Activated B cell treated with CpG ODN at 0.5 μM for 24 hours (primary cell): ENCODE results near the gene CENATAC. TPM values are rescaled to one million over a fixed set of nuclear protein-coding genes. Genes with fewer than 3 reads are reported as not detected.

Experiments
- ATAC-seq: fragments of 200-7000 bp; cut with Tn5 transposase; one replicate; pipeline ENCODE4 v1.10.0; 2021; ENCODE audit warnings: low read depth, mild to moderate bottlenecking, moderate library complexity
- CTCF ChIA-PET: fragments of 350-600 bp; sonication (Branson Sonifier 250); formaldehyde crosslinking; loops from one replicate; lab custom pipeline; 2021; ENCODE audit warnings: antibody characterized with exemption; lab: Charles Lee
- POLR2A ChIA-PET: fragments of 350-600 bp; sonication (Branson Sonifier 250); formaldehyde crosslinking; loops from one replicate; lab custom pipeline; 2021; ENCODE audit warnings: antibody characterized with exemption; lab: Charles Lee
- DNase-seq: peaks from one replicate; pipeline ENCODE4 v3.0.0; 2022
- H3K27ac Mint-ChIP-seq: one replicate; pipeline ENCODE4 v1.8.0; 2020; ENCODE audit warnings: mixed read lengths
- H3K27me3 Mint-ChIP-seq: one replicate; pipeline ENCODE4 v1.8.0; 2021; ENCODE audit warnings: mixed read lengths
- H3K36me3 Mint-ChIP-seq: one replicate; pipeline ENCODE4 v1.8.0; 2021; ENCODE audit warnings: low read depth, mixed read lengths
- H3K4me1 Mint-ChIP-seq: one replicate; pipeline ENCODE4 v1.8.0; 2021; ENCODE audit warnings: mixed read lengths
- H3K4me3 Mint-ChIP-seq: one replicate; pipeline ENCODE4 v1.8.0; 2020; ENCODE audit warnings: mild to moderate bottlenecking, mixed read lengths
- H3K9me3 Mint-ChIP-seq: one replicate; pipeline ENCODE4 v1.8.0; 2020; ENCODE audit warnings: mixed read lengths
- intact Hi-C: fragments of 100-400 bp; cut with micrococcal nuclease; formaldehyde crosslinking; loops from one replicate; pipeline ENCODE4 v1.15.1; 2024
- total RNA-seq: library from RNA; stranded (reverse); gene quantifications from 2 replicates; pipeline ENCODE4 v1.2.3, GENCODE V29; 2022
- TF ChIP-seq, protein P1 (sequence below): fragments of 200-600 bp; IDR thresholded peaks from one replicate; pipeline ENCODE4 v1.8.0; 2022; ENCODE audit warnings: antibody characterized with exemption, mild to moderate bottlenecking

The CENATAC gene
- total RNA-seq, 1 donor from 2014 or later = 85.7 TPM

- CTCF ChIA-PET = no interaction called here
- Mint-ChIP-seq H3K27ac (no peak overlapping the region), H3K36me3 (peaks cover 27% of the 10 kb centered on the region), H3K9me3 (no peaks in the 10 kb centered on the region), H3K27me3 (no peaks in the 10 kb centered on the region), H3K4me3 (no peak overlapping the region), H3K4me1 (peaks cover 15% of the 10 kb centered on the region)
- TF ChIP-seq, protein P1, sequence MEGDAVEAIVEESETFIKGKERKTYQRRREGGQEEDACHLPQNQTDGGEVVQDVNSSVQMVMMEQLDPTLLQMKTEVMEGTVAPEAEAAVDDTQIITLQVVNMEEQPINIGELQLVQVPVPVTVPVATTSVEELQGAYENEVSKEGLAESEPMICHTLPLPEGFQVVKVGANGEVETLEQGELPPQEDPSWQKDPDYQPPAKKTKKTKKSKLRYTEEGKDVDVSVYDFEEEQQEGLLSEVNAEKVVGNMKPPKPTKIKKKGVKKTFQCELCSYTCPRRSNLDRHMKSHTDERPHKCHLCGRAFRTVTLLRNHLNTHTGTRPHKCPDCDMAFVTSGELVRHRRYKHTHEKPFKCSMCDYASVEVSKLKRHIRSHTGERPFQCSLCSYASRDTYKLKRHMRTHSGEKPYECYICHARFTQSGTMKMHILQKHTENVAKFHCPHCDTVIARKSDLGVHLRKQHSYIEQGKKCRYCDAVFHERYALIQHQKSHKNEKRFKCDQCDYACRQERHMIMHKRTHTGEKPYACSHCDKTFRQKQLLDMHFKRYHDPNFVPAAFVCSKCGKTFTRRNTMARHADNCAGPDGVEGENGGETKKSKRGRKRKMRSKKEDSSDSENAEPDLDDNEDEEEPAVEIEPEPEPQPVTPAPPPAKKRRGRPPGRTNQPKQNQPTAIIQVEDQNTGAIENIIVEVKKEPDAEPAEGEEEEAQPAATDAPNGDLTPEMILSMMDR = no peak
- POLR2A ChIA-PET = interaction anchor here (2.7 kb wide), 1 partner anchor 10 kb away, joined by 10 read pairs; the partner anchor contains the start of genes RPS25 and TRAPPC4
- ATAC-seq (no peak), DNase-seq (no peak)
- intact Hi-C loops = no loop called here
These were observed 31.1 kb downstream of the CENATAC start for GRCh38 chr11:119029069-119029339.

GRCh38 chr11:119029340-119030028 lies 31.5 kb downstream of the CENATAC start:
- Mint-ChIP-seq H3K36me3 (peaks cover 22% of the 10 kb centered on the region), H3K4me1 (peaks cover 15% of the 10 kb centered on the region), H3K27ac (peak overlapping the region; percentile 0), H3K9me3 (no peaks in the 10 kb centered on the region), H3K27me3 (no peaks in the 10 kb centered on the region), H3K4me3 (peak overlapping the region; percentile 85)
- DNase-seq (no peak), ATAC-seq (no peak)
- intact Hi-C loops = loop anchor here (1.0 to 2.0 kb wide), 11 partner anchors 11 to 339 kb away; partner anchors contain the start of genes CENATAC, HINFP, HYOU1 and RPS25
- ChIA-PET POLR2A (interaction anchor here (1.0 to 2.7 kb wide), 5 partner anchors 11 to 55 kb away, joined by 3 to 21 read pairs (median 5); partner anchors contain the start of genes HMBS, RPS25, TRAPPC4 and VPS11), CTCF (no interaction called here)
- TF ChIP-seq, protein P1 = no peak

- intact Hi-C loops = loop anchor here (1.0 to 2.0 kb wide), 11 partner anchors 12 to 339 kb away; partner anchors contain the start of genes CENATAC, HINFP, HYOU1 and RPS25
- DNase-seq = peak; percentile 31
- Mint-ChIP-seq H3K4me1 (peaks cover 15% of the 10 kb centered on the region), H3K9me3 (no peaks in the 10 kb centered on the region), H3K27me3 (no peaks in the 10 kb centered on the region), H3K4me3 (peak overlapping the region; percentile 85), H3K36me3 (peaks cover 17% of the 10 kb centered on the region), H3K27ac (peak overlapping the region; percentile 0)
- POLR2A ChIA-PET = interaction anchor here (1.0 to 1.5 kb wide), 4 partner anchors 11 to 55 kb away, joined by 3 to 21 read pairs (median 4); partner anchors contain the start of genes HMBS, RPS25, TRAPPC4 and VPS11
- TF ChIP-seq, protein P1 = no peak
- CTCF ChIA-PET = no interaction called here
- no peak for ATAC-seq
These were observed 32.0 kb downstream of the CENATAC start for GRCh38 chr11:119030029-119030328.

DNA sequence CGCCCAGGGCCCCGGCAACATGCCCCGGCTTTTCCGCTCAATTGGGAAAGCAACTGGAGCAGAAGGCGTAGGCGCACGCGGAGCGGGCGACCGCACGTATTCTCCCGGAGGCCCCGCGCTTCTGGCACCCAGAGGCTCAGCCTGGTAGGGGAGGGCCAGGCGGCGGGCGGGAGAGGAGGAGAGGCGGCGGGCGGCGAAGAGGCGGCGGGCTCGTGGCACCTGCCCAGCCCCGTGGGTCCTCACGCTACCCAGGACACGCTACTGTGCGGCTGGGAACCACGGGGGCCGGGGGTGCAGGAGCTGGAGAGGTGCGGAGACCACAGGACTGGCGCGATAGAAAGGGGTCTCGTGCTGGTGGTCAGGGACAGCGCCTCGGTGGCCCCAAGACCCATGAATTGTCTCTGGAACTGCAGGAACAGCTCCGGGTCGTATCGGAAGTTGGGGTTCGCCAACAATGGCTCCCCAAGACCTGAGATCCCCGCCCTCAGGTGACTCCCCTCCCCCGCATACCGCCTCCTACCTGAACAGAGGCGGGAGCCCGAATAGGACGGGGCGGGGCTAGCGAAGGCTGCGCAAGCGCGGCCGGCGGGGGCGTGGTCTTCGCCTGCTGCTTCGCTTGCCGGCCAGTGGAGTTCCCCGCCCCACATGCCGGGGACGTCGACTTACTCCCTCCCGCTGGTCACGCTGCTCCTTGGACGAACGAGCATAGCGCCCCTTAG lies 32.5 kb downstream of the CENATAC start, which contains the start of gene SLC37A4:
SLC37A4 (minus strand) TSS at position 549 of the 719 bp plus-strand sequence.
- TF ChIP-seq, protein P1 = no peak
- DNase-seq (peak; percentile 99), ATAC-seq (peak; percentile 95)
- POLR2A ChIA-PET = interaction anchor here (1.0 to 1.5 kb wide), 4 partner anchors 12 to 54 kb away, joined by 3 to 21 read pairs (median 4); partner anchors contain the start of genes HMBS, RPS25, TRAPPC4 and VPS11
- H3K27ac Mint-ChIP-seq = peak within 1 kb of the TSS; percentile 61
- H3K4me1 Mint-ChIP-seq = peaks cover 15% of the 10 kb centered on the region
- intact Hi-C loops = loop anchor here (1.0 to 2.0 kb wide), 11 partner anchors 12 to 340 kb away; partner anchors contain the start of genes CENATAC, HINFP, HYOU1 and RPS25
- H3K4me3 Mint-ChIP-seq = peak within 1 kb of the TSS; percentile 85
- H3K27me3 Mint-ChIP-seq = no peaks in the 10 kb centered on the region
- CTCF ChIA-PET = no interaction called here
- H3K36me3 Mint-ChIP-seq = peaks cover 12% of the 10 kb centered on the region
- H3K9me3 Mint-ChIP-seq = no peaks in the 10 kb centered on the region
